Activated CD8-positive, alpha-beta memory T cell treated with anti-CD3 and anti-CD28 coated beads, Interleukin-2, amount 50 U/mL, for 24 hours (primary cell): ENCODE results near the gene TTC28.
"Not testable (repeated sequence)": the region's sequence is repeated elsewhere in the genome, so short reads cannot be mapped to it uniquely, and the experiment has no call there.

Experiments
- DNase-seq: peaks from one replicate; pipeline ENCODE4 v3.0.0-alpha.2; 2020; ENCODE audit errors: extremely low read depth

Gene TTC28

DNA sequence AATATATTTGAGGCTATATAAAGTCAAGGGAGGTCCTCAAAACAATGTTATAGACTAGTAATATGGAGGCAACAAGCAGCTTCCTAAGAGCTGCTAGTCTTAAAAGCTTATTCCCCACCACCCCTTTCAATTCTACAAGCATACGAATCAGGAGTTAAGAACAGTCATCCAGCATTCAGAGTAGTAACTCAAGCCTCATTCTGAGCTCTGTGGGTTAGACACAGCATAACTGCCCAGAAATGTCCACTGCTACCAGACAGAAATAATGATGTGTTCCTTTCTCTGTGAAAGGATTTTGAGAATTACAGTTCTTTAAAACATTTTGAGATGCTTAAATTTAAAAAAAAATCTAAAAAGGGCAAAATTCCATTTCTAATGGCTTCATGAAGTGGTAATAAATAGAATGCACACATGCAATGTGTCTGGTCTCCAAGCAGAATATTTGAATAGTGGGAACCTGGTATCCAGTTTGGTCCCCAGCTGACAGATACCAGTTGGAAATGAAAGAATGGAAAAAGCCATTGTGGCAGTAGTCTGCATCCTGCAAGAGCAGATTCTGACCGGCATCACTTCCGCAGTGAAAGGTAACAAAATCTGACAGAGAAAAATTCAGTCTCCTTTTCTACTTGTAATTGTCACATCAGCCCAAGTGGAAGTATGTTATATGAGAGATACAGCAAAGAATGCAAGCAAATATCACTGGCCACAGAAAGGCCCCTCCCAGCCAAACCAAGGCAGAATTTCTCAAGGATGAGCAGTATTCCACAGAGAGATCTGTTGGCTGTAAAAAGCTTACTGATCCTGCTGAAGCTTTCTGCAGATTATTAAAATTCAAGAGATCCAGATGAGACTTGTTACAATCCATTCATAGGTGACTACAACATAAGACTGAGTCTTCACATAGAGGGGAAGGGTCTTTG lies 449.8 kb downstream of the TTC28 start:
- DNase-seq, result no peak

DNA sequence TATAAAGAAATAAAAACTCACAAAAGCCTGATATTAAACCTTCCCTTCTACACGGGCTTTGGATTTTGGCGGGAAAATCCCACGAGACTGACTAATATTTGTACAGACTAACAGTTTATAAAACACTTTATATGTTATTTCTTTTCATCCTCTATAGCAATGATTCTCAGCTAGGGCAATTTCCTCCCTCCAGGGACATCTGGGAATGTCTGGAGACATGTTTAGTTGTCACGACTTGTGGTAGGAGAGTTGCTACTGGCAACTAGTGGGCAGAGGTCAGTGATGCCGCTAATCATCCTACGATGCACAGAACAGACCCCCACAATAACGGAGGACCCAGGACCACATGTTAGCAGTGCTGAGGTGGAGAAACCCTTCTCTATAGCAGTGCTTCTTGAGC lies 455.8 kb downstream of the TTC28 start:
- no peak for DNase-seq

DNA sequence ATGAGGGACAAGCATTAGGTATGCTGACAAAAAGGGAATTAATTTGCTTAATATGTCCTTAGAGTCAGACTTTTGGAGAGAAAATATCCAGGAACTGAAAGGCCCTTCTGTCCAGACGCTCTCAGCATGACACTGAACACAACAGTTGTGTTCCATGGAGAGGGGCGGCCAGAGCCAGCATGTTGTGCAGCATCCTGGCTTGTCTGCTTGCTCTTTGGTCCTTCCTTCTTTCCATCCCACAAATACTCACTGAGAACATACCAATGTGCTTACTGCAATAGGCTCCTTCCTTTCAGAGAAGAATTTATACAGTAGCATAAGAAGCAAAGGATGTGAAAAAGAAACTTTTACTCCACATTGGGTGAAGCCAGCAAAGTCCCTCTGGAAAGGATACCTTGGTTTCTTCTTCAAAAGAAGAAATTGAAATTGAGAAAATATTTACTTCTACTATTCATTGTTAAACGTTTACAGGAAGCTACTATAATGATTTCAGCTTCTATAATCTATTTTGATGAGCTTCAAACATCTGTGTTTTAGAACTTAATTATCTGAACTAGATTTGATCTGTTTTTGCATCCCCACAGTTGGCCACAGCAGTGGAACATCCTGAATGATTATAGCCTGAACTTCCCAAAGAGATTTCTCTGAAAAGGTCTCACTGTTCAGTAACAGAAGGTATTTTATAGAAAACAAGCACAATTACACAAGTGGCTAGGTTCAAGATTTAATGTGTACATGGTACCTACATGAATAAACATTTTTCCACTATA lies 456.5 kb downstream of the TTC28 start:
- DNase-seq, result no peak

DNA sequence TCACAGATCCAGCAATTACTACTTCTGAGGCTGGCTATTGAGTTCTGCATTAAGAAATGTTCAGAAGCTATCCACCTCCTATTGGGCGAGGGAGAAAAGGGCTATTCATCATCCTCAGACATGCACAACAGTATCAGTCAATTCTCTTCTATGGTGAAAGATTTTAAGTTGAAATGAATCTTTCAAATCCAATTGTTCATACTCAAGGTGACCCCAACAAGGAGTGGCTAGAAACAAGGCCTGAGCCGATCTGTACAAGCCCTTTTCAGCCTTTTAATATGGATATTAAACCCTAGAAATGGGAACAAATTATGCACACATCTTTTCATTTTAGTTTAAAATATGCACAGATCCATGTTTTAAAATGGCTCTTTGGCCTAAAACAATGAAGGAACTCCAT lies 457.1 kb downstream of the TTC28 start:
- no peak for DNase-seq

- DNase-seq, result no peak
These were observed 457.6 kb downstream of the TTC28 start for GRCh38 chr22:28222052-28222451.

GRCh38 chr22:28220626-28221363 lies 458.8 kb downstream of the TTC28 start:
- no peak for DNase-seq

DNA sequence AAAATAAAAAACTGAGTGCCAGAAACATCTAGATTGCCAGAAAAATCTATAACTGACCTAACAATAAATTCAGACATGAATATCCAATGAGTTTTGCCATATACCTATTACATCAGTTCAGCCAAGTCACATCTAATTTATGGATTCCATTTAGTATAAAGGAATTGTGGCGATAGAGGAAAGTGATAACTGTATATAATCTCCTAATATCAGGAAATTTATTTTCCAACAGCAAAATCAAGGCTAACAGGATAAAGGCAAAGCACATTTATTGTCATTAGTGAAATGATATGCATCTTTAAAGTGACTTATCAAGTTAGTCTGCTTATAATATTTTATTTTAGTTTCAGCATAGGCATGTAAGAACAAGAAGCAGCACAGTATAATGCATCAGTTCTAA lies 462.4 kb downstream of the TTC28 start:
- DNase-seq, result no peak

- not testable (repeated sequence) for DNase-seq
These were observed 464.9 kb downstream of the TTC28 start for GRCh38 chr22:28214750-28215149.

GRCh38 chr22:28209457-28209856 lies 470.2 kb downstream of the TTC28 start:
- not testable (repeated sequence) for DNase-seq

DNA sequence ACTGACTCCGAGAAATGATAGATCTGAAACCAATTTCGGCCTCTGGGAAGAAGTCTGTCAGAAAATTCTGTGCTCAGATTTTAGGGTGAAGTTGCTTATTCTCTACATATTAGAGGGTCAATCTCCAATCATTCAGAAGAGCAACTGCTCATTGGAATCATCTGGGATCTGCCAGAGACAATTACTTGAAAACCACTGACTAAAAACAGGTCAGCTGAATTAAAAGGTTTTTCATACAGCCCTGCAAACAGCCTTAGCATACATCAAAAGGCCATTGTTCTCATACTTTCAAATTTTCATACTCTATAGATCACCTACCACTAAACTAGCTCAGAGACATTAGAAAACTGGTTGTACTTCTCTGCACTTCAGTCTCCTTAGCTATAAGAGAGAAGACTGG lies 470.9 kb downstream of the TTC28 start:
- no peak for DNase-seq

DNA sequence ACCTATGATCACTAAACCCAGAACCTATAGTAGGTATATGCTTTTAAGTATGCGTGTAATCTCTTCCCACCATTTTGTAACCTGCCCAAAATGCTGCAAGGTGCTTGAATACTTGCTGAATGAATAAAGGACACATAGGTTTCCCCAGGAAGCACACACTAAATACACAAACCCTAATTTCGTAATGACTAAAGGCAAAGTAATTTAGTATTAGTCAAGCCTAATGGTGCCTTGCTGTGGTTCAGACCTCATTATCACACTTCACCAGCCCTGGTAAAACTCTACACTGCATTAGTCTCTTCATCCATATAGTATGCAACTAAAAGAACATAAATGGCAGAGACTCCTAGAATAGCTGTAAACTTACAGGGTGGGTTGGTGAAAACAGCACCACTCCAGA lies 471.6 kb downstream of the TTC28 start:
- DNase-seq, result no peak

DNA sequence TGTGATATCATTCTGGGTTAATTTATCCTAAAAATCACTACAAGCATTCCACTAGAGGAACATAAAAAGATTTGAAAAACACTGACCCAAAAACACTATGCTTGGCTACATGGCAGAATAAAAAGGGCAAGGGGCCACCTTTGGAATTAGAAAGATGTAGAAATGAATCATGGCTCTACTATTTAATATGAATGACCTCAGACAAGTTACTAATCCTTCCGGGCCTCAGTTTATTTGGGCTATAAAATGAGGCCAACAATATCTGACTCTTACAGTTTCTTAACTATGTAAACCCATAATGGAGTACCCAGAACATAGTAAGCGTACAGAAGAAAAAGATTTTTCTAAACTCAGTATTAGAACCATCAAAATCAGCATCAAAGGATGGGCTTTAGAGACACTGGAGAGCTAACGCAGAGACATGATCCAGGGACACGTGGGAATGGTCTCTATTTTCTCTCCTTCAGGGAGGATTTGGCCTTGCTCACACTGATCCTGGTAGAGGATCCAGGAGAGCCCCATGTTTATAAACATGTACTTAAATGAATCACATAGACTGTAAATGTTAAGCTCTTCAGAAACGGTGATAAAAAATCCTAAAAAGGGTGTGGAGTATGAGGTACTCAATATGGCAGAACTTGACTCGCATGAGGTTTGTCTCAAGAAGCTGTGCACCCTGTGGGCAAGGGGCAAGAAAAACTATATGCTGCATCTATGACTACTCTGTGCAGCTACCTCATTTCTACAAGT lies 472.2 kb downstream of the TTC28 start:
- DNase-seq, result no peak

DNA sequence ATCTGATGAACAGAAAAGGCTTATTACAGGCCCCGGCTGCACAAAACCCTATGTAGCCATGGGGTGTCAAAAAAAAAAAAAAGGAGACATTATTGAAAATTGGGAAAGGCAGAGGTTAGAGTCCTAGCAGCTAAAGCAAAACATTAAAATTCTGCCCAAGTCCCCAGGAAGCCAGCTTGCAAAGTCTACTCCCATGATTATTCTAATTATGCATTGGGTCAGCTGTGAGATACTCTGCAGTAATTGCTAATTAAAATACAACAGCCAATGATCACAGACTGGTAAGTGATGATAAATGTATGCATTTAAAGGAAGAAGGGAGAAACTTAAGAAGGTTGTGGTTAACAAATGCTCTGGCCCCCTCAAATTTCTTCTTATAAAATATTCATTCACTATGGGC lies 473.7 kb downstream of the TTC28 start:
- no peak for DNase-seq

DNA sequence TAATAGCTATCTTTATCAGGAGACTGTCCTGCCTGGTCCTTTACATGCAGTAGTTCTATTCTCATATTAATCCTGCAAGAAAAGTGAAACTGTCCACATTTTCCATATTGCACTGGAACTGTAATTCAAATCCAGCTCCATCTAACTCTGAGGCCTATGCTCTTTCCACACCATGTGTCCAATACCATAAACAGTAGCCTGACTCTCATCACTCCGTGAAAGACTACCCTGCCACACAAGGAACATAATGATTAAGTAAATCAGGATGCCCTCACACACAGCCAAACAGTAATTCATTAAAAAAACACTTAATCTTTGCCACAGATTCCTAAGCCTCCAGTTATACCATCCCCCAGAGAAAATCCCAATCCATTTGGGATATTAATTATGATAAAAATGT lies 475.3 kb downstream of the TTC28 start:
- no peak for DNase-seq

GRCh38 chr22:28203286-28203685 lies 476.4 kb downstream of the TTC28 start:
- DNase-seq, result no peak

DNA sequence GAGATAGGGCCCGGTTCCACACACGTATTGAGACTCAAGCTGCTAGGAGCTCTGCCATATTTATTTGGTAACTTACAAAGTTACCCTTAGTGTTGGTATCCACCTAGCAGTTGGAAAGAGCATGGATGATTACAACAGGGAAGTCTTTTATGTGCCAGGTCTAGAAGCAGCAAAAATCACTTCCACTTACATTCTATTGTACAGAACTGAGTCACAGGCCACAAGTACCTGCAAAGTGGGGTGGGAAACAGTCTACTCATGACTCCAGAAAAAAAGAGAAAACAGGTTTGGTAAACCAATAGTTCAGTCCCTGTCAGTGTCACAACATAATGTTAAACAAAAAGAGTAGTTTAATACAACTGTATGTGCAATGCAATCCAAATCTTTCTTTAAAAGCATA lies 480.9 kb downstream of the TTC28 start:
- DNase-seq, result no peak

GRCh38 chr22:28191571-28191970 lies 488.1 kb downstream of the TTC28 start:
- not testable (repeated sequence) for DNase-seq

DNA sequence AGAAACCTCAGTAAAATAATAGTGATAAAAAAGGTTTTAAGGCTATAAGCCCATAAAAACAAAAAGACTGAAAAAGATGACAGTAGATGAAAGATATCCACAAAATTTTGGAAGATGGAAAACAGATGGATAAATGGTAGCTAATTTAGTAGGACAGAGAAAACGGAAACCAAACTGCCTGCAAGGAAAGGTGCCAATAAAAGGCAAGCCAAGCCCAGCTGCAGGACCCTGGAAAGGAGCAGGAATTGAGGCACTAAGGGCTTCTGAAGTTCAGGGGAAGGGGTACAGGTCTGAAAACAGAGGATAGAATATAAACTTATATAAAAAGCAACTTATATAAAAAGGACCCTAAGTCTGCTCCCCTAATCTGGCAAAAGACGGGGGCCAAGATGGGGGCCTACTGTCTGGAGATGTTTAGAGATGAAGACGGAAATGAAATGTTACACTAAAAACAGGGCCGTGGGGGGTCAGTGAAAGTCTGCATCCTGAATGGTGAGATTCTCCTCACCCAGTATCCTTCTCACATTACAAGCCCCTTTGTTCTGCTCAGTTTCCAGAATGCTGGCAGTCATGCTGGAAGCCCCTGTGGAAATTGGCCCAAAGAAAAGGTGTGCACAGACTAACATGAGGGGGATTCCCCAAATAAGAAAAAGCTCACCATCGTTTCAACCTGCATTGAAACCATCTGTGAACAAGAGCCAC lies 491.3 kb downstream of the TTC28 start:
- no peak for DNase-seq

DNA sequence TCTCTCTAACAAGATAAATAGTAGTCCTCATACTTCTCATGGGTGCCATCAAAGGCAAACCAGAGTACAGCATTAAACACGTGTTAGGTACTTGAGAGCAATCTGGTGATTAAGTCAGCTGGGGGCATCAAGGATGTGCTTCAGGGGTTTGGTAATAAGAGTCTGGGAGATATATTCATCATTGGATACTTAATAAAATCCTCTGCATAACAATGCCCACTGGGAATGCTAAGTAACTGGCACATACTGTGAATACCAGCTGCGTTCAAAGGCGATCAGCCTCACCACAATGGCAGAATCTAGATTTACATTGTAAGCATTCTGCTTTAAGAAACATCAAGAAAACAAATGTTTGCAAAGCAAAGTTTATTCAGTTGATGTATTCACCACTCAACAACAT lies 492.0 kb downstream of the TTC28 start:
- DNase-seq, result no peak

DNA sequence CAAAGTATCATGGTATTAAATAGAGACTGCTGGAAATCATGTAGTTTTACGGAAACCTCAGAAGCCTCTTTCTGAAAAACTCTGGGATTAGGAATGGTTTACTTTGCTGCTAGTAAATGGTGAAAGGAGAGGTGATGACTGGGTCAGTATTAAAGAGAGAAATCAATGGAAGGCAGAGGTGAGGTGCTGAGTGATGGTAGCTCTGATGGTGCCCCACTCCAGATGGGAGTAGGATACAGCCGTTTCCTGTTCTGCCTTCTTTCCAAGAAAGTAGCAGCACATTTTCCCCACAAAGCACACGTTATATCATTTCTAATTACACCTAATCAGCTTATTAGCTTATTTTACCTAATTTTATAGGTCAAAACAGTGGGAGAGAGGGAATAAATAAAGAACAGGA lies 493.0 kb downstream of the TTC28 start:
- DNase-seq, result no peak

DNA sequence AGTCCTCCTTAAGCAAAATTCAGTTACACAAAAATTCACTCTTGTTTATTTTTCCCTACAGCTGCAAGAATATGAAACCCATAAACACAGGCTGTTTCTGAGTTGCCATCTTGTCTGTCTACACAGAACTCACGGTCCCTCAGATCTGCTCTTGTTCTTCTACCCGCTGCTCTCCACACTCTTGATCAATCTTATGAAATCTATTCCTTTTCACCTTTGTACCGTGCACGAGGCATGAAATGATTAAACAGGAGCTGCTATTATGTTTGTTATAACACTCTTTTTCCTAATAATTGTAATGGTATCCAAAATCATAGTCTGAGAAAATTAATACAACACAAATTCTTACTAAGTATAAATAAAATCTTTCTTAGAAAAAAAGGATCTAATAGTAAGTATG lies 494.5 kb downstream of the TTC28 start:
- DNase-seq, result no peak
